Thoracic aorta endothelial cell (primary cell): ENCODE measurements around the gene IFI44. TPM values are rescaled to one million over a fixed set of nuclear protein-coding genes. Genes with fewer than 3 reads are reported as not detected.

Experiments used
- total RNA-seq: library from RNA; depleted of rRNA; stranded (reverse); fragments of >200 nt; gene quantifications from 2 replicates; pipeline ENCODE4 v1.2.3, GENCODE V29; 2012

IFI44 gene, protein sequence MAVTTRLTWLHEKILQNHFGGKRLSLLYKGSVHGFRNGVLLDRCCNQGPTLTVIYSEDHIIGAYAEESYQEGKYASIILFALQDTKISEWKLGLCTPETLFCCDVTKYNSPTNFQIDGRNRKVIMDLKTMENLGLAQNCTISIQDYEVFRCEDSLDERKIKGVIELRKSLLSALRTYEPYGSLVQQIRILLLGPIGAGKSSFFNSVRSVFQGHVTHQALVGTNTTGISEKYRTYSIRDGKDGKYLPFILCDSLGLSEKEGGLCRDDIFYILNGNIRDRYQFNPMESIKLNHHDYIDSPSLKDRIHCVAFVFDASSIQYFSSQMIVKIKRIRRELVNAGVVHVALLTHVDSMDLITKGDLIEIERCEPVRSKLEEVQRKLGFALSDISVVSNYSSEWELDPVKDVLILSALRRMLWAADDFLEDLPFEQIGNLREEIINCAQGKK
- total RNA-seq, result 16.3 and 22.7 TPM in 2 replicates

DNA sequence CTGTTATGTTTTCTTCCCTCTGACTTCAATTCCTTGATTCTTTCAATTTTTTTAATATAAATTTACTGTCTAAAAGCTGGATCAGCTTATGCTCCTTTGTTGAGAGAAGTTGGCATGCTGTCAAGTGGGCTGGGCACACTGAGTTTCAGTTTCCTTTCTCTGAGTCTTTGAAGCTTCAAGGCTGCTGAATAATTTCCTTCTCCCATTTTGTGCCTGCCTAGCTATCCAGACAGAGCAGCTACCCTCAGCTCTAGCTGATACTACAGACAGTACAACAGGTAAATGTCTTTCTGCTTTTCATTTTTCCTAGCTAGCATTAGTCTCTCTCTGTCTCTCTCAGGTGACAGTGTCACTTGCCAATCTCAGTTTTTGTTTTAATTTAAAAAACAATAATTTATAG is at the start of gene IFI44:
Gene IFI44 (plus strand): TSS at position 204 of the 400 bp plus-strand sequence. CDS start 365 bp downstream, outside the sequence.

DNA sequence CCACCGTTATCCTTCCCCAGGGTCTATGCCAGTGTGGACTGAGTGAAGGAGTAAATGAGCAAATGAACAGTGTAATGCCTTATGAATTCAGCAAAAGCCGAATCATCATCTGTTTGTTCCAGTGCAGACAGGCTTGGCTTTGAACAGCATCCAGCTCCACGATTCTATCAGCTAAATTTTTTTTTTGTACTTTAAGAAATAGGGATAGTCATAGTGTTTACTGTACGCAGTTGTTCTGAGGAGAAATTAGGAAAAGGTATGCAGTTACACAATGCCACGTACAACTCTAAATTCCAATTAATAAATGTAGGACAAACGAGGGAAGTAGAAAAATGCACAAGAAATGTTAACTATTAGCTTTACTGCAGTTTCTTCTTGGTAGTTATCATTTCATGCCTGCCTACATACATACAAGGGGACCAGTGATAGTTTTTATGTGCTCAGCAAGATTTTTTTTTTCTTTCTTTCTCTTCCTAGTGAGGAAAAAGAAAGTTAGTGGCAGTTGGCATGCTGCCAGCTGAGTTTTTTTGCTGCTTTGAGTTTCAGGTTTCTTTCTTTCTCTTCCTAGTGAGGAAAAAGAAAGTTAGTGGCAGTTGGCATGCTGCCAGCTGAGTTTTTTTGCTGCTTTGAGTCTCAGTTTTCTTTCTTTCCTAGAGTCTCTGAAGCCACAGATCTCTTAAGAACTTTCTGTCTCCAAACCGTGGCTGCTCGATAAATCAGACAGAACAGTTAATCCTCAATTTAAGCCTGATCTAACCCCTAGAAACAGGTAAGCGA is 29.6 kb upstream of the IFI44 start, which contains the start of gene IFI44L:
Gene IFI44L (plus strand): TSS at position 646 of the 777 bp plus-strand sequence. CDS start 7,468 bp downstream, outside the sequence.

Other genes with a start within 250 kb of the IFI44 start
- under 0.01 and 0.14 TPM in 2 replicates for gene PTGFR, start 158.9 kb upstream of the IFI44 start, total RNA-seq
- gene IFI44L, start 29.4 kb upstream of the IFI44 start, total RNA-seq, result 1.7 and 2.1 TPM in 2 replicates